ENCODE data around the gene UCN.
"Not testable (repeated sequence)": the region's sequence is repeated elsewhere in the genome, so short reads cannot be mapped to it uniquely, and the experiment has no call there.

The UCN gene

DNA sequence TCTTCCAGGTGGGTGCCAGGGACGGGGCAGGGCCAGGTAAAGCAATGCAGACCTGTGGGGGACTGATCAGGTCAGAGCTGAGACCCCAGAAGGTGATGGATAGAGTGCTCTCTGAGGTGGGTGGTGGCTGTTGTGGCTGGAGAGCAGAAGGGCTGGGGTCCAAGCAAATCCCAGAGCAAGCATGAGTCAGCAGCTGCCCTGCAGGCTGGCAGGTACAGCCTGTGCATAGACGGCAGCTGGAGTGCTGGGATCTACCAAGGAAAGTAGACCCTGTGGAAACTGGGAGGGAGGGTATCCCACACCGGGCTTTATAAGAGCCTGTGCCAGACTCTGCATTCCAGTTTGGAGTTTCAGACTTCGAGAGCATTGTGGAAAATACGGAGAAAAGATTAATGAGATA is 25.4 kb downstream of the UCN start:
- DNase-seq (ENCODE audit: low read depth), result no peak

DNA sequence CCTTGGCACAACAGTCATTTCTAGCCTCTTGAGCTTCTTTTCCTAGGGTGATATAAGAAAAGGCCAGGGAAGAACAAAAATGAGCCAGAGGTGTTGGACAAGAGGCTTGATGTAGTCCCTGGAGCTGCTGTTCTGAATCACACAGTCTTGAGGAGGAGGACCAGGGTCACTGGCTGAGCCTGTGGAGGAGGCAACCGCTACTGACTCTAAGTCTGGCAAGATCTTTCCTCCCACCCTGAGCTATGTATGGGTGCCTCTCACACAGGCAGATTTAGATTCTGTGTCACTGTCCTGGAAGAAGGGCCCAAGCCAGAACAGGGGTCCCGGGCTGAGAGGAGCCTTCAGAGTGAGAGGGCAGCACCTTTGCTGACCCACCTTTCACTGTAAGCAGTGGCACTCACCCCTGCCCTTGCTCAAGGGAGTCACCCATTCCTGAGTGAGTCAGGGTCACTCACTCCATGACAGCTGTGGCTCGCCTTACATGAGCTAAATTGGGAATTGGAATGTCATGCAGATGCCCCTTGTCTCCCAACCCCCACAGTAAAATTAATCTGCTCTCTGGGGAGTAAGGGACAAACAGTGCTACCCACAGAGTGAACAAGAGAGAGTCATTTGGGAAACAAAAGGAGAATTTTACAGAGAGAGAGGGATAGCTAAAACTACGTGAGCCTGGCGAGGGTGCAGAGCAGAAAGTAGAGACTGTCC is 26.2 kb downstream of the UCN start, which contains the start of gene TRIM54:
TRIM54 (plus strand) TSS at position 575 of the 705 bp plus-strand sequence. CDS start 303 bp downstream, outside the sequence.
- no peak for DNase-seq (ENCODE audit: low read depth)

DNA sequence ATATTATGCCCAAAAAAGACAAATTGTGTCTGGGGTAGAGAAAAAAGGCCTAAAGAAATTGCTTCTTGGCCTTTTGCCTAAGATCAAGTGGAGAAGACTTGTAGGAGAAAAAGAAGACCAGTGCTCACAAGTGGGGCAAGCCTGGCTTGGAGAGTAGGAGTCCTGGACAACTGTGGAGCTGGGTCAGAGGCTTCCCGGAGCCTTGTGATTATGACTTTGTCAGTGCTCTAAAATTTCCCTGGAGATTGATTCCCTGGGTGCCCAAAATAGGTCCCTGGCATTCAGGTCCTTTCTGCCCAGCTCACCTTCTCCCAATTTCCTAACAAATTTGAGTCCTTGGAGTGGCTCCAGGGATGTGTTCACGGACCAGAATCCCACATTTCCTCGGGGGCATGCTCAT is 26.8 kb downstream of the UCN start:
- DNase-seq (ENCODE audit: low read depth), result no peak

DNA sequence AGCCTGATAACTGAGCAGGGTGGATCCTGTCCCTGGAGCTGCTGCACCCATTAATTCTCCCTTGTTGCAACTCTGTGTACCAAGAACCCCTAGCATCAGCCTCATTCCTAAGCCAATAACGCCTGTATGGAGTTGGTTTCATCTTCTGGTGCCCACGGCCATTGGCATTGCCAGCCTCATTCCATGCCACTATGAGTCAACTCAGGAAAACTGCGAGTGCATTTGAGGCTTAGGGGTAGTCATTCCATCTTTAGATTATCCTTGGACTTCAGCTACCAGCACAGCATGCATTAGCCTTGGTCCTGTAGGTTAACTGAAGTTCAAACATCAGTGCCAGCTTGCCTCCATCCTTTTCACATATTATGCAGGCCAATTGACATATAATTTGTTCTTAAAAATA is 27.4 kb downstream of the UCN start:
- no peak for DNase-seq (ENCODE audit: low read depth)

DNA sequence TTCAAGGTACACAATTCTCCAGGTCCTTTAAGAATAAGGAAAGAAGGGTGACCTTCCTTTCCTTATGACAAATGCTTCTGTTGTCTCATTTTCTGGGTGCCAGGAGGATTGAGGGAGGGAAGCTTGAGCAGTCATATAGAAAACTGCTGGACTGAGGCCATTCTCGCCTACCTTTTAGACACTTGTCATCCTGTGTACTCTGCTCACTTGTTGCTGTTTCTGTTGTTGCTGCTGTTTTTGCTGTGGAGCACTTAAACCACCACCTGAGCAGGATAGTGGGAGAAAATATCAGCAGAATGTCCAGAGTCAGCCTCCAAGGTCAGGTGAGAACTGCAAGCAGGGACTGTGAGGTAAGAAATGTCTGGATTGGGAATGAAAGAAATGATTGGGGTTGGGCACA is 30.2 kb downstream of the UCN start:
- no peak for DNase-seq (ENCODE audit: low read depth)

DNA sequence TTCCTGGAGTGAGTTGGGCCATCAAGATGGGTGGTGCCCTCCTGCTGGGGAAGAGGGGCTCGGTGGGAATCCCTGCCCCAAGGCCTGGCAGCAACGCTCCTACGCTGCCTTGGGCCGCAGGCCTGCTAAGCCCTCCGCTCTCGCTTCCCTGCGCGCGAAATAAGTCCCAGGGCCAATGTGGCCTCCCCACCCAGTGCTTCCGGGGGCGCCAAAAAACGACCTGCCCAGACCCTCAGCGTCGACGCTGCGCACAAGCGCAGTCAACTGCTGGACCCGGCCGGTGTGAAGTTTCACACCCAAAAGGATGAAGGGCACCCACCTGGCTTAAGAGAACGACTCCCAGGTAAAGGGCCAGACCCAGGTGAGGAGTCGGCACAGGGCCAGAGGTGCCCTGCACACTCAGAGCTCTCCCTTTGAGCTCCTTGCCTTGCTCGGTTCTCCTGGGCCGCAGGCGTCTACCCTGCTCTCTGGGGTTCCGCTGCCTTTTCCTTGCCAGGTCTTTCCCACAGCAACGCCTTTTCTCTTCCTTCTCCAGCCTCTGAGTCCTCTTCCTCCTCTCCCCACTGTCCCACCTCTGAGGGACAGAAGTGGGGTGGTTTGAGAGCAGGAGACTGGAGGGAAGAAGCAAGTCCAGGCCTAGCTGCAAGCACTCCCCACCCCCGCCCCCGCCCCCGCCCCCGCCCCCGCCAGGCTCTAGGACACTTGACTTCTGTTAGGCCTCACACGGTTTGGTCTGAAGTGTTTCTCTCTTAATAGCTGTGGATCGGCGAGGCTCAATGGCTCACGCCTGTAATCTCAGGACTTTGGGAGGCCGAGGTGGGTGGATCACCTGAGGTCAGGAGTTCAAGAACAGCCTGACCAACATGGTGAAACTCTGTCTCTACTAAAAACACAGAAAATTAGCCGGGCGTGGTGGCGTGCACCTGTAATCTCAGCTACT is 32.8 kb downstream of the UCN start, which contains the start of gene DNAJC5G:
DNAJC5G (plus strand) TSS at position 223 of the 940 bp plus-strand sequence. CDS start 1,296 bp downstream, outside the sequence.
- DNase-seq (ENCODE audit: low read depth), result no peak

DNA sequence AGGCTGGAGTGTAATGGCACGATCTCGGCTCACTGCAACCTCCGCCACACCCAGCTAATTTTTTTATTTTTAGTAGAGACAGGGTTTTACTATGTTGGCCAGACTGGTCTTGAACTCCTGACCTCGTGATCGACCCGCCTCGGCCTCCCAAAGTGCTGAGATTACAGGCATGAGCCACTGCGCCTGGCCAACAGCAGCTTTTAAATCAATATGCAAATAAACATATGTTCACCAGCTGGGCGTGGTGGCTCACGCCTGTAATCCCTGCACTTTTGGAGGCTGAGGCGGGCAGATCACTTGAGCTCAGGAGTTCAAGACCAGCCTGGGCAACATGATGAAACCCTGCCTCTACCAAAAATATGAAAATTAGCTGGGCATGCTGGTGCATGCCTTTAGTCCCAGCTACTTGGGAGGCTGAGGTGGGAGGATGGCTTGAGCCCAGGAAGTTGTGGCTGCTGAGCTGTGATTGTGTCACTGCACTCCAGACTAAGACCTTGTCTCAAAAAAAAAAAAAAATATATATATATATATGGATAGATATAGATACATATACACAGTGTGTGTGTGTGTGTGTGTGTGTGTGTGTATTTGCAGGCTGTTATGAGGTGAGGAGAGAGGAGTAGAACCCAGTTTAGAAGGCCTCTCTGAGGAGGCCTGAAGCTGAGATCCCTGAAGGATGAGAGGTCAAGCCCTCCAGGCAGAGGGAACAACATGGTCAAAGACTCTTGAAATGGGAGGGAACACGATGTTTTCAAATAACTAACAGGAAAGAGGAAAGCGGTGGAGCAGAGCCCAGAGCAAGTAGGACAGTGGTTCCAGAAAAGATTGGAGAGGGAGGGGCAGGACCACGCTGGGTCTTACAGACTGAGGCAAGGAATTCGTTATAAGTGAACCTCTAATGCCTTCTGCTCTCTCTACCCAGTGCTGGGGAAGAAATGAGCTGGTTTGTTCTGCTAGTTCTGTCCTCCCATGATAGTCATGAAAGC is 35.4 kb downstream of the UCN start:
- not testable (repeated sequence) for DNase-seq (ENCODE audit: low read depth)

DNA sequence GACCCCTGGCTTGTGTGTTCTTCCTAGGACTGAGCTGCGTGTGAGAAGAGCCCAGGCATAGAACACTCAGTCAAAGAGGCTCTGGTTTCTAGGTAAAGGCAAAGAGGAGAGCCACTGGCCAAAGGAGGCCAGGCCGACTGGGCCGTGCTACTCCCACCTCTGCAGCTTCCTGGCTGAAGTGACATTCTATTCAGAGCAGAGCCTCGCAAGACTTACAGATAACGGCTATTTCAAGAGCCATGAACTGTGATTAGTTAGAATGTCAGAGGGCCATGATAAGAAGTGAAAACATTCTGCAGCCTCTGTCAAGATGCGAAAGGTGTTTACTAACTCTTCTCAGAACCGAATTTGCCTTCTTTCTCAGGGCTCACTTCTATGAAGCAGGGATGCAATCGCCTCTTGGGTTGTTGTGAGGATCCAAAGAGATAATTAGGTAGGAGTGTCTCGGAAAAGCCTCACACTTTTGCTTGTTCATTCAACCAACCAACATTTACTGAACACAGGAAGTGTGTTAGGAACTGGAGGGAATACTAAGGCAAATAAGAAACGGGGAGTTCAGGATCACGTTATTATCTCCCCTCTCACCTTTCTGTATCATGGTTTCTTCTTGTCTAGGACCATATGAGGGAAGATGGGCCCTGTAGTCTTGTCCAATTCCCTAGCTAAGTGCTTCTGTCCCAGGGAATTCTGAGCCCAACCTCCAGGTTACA is 36.5 kb downstream of the UCN start:
- no peak for DNase-seq (ENCODE audit: low read depth)

DNA sequence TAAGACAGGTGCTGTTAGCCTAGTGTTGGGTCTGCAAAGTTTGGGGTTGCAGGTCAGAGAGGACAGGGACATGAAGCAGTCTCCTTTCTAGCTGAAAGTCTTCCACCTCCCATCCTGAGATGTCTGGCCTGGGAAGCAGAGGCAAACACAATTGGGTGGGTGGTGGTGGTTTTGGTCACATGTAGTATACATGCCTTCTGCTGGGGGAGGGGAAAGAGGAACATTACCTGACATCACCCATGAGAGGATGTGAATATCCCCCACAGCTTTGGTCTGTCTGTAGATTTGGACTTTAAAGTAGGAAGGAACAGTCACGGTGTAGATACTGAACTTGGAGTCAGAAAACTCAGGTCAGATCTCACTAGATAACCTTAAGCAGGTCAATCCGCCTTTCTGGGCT is 37.6 kb downstream of the UCN start:
- DNase-seq (ENCODE audit: low read depth), result no peak

DNA sequence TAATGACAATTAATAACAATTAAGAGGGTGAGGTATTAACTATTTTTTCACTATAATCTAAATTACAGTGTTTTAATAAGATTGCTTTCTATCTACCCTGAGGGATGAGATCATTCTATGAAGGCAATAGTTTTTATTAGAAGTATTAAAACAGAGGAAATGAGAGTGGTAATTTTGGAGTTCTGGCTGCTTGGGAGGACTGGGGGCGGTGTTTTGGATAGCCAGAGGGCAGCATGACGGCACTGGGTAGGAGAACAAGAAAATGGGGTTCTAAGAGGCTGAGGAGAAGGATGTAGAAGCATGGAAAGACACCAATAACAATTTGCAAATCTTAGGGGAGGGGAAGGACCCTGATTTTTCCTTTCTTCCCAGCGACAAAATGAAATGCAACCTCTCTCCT is 38.1 kb downstream of the UCN start:
- DNase-seq (ENCODE audit: low read depth), result no peak

DNA sequence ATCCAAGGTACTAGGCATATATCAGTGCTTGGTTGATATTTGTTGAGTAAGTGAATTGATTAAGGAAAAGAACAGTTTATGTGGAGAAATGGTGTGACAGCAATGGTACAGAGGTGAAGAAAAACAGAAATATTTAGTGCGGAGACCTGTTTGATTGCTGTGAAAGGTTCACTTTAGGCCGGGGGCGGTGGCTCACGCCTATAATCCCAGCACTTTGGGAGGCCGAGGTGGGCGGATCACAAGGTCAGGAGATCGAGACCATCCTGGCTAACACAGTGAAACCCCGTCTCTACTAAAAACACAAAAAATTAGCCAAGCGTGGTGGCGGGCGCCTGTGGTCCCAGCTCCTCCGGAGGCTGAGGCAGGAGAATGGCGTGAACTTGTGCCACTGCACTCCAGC is 39.9 kb downstream of the UCN start:
- DNase-seq (ENCODE audit: low read depth), result not testable (repeated sequence)

DNA sequence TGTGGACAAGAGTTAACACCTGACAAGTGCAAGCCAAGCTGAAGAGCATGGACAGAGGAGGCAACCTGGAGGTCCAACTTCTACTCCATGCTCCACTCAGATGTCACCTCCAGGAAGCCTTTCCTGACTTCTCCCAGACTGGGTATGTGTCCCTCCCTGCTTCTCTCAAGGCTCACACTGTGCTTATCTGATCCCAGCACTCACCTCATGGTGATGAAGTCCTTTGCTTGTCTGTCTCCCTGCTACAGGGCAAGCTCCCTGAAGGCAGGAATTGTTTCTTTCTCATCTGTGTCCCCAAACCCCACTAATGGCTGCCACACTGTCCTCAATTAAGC is 42.7 kb downstream of the UCN start:
- DNase-seq (ENCODE audit: low read depth), result no peak

DNA sequence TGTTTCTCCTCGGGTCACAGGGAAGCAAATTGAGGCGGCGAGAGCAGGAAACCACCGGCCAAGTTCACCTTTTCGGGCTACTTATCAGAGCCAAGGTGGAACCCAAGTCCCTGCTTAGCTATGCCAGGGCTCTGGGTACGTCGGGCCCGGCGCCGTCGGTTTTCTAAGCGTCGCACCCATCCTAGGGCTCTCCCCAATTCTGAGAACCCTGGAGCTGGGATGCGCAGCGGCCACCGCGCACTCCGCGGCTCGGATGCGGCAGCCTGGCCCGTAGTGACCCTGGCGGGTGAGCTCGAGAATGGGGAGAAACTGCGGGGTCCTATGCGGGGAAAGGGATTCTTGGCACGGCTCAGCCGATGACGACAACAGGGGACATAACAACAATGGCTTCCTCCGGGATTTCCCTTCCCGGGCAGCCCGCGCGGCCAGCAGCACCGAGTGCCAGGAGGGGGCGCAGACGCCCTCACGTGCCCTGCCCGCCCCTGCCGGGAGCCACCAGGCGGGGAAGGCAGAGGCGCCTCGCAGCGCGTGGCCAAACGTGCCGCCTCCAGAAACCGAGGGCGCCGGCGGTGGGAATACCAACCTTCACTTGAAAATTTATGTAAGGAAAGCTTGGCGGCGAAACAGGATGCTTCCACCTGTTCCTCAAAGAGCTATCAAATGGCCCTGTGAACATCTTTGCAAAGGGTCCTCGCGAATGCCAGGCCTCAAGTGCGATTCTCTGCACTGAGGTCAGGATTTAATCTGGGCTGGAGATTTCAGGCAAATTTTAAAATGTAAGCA is 43.3 kb downstream of the UCN start:
- no peak for DNase-seq (ENCODE audit: low read depth)

DNA sequence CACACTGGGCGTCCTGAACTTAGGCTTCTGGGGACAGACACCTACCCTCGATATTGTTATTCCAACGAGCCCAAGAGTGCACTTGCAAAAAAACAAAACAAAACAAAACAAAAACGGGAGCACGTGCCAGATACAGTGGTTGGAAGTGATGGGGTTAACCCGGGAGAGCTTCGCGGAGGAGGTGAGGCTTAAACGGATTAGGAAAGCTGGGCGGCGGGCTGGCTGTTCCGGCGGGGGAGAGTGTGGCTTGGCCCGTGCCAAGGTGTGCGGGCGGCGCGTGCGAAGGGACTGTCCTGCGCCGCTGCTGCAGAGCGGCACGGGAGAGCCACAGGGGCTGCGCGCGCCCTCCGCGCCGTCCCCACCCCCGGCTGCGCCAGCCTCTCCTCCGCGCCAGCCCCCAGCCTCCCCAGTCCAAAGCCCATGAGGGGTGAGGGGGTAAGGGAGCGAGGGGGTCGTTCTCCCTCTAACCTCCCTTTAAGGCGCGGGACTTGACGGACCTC is 43.9 kb downstream of the UCN start:
- DNase-seq (ENCODE audit: low read depth), result no peak

DNA sequence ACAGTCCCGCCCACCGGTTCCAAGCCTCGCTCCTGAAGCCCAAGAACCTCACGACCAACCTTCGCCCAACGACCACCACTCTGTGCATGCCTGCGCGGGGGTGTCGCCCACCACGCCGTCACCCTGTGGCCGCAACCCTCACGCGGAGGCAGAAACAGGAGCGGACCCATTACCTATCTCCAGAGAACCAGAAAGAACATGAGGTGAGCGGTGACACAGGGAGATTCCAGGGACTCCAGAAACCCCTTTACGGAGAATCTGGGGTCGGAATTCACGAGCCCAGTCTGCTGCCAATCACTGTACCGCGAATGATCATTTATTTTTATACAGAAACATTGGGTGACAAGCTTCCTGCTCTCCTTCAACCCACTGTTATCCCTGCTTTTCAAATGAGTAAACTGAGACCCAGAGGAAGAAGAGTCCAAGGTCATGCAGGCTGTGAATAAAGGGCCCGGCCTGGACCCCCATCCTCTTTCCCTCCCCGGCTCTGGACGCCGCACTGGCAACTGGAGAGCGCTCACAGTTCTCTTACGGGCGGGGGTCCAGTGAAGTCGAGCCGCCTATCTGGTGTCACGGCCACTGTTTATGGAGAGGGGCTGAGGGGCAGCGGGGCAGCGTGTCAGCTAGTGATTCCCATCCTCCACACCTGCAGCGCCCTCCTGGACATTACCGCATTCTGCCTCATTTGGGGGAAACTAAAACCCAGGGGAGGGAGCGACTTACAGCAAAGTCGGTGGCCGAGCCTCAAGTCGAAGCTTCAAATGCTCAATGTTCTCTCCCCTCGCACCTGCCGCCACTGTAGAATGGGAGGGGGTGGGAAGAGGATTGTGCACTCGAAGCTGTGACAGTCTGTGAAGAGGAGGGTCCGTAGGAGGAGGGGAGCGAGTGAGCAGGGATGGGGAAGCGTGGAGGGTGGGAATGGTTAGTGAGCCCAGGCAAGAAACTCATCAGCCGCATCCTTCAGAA is 44.7 kb downstream of the UCN start:
- no peak for DNase-seq (ENCODE audit: low read depth)

DNA sequence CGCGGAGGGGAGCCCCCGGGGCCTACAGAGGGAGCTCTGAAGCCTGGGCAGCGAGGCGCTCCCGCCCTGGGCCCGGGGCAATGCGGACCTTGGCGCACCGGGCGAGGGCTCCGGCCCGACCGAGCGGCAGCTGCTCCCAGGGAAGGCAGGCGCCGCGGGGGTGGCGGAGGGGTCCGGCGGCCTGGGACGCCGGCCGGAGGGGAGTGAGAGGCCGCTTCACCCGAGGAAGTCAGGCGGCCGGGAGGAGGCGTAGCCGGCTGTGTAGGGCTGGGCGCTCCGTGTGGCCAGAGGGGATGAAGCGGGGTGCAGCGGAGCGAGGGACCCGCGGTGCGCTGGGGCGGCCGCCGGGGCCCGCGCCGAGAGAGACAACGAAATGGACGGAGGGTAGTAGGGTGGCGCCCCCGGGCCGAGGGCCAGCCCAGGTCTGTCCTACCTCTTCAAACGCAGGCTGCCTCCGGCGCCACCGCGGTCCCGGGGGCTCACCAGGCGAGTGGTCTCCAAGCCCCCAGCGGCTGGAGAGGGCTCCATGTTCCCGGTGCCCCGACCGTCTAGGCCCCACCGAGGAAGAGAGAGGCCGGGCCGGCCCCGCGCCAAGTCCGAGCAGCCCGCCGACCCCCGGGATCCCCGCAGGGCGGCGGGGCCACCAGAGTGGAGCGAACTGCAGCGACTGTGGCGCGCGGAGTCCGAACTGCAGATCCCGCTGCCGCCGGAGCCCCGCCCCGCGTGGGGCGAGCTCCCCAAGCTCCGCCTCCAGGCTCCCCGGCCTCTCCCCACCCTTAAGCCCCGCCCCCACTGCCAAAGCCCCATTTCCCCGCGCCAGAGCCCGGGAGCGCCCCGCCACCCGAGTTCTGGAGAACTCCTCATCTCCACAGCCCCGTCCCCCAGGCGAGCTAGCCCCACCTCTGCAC is 45.6 kb downstream of the UCN start, which contains the start of gene SLC30A3:
SLC30A3 (minus strand) TSS at position 669 of the 908 bp plus-strand sequence; CDS start at position 528, 141 bp downstream.
- no peak for DNase-seq (ENCODE audit: low read depth)

DNA sequence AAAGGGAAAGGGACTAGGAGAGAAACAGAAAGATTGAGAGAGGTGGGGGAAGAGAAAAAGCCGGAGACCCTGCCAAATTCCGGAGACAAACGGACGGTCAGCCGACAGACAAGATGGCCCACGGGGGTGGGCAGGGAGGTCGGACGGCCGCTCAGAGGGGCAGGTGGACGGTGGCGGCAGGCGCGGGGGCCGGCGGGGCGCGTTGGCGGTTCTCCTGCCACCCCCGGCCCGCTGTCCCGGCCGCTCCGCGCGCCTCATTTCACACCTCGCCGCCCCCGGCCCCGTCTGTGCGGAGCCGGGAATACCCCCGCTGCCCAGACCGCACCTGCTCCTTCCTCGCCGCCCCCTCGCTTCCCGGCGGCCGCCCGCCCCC is 46.3 kb downstream of the UCN start:
- DNase-seq (ENCODE audit: low read depth), result no peak

Measured in GM04503 (cell line).